Measurements from ENCODE around the gene PARVA. TPM values are rescaled to one million over a fixed set of nuclear protein-coding genes. Genes with fewer than 3 reads are reported as not detected.

PARVA gene
- total RNA-seq, 4 donors from 2014 or later = 167 to 245 (median 240) TPM

DNA sequence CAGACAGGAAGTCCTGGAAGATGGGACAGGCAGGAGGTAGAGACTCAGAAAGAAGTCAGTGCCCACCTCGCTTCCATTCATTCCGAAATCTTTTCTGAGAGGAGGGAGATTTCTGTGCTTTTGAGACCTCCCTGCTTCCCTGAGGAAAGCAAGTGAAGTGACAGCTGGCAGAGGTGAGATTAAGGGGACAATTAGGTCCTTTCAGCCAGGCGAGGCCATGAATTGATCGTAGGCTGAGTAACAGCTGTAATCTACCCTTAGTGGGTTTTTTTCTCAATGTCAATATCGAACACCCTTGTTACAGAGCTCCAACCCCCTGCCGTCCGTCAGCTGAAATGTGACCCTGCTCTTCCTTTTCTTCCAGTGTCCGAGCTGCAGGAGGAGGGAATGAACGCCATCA, 96.0 kb downstream of the PARVA start:
- ATAC-seq = no peak
- no peaks in the 10 kb centered on the region for H3K27me3 ChIP-seq
- H3K9me3 ChIP-seq = no peaks in the 10 kb centered on the region
- no peak overlapping the region for H3K4me3 ChIP-seq
- peak overlapping the region in 3 of 4 donors; percentile 25 to 82 (median 76) for H3K27ac ChIP-seq
- peaks cover 0 to 49% of the 10 kb centered on the region in 2 donors for H3K36me3 ChIP-seq
- 76 to 91% methylated on average over 9 of the region's 9 CpGs for WGBS, 2 donors (ENCODE audit: low coverage in 1 of 2)
- TF ChIP-seq EP300 (IDR thresholded peaks at IDR 0.05) (no peak), POLR2AphosphoS5 (IDR thresholded peaks at IDR 0.05) (no peak), POLR2A (IDR thresholded peaks at IDR 0.05) (no peak), CTCF (IDR thresholded peaks at IDR 0.05) (no peak)
- H3K4me1 ChIP-seq = peaks cover 16 to 63% (median 20%) of the 10 kb centered on the region in 3 donors

DNA sequence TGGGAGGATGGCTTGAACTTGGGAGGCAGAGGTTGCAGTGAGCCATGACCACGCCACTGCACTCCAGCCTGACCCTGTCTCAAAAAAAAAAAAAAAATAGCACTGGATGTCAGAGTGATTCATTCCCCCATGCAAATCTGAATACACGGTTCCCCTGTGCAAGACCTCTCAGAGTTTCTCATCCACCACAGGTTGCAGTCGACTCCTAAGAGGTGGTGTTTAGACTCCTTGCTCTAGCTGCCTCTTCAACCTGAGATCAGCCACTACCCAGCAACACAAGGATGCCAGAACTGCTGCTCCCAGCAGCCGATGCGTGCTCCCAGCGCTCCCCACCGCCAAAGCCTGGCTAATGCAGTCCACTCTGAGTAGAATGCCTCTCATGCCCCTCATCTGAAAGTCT, 97.5 kb downstream of the PARVA start:
- H3K36me3 ChIP-seq = peaks cover 0 to 64% of the 10 kb centered on the region in 2 donors
- no peaks in the 10 kb centered on the region for H3K9me3 ChIP-seq
- no peak overlapping the region for H3K4me3 ChIP-seq
- no peak for ATAC-seq
- H3K27me3 ChIP-seq = no peaks in the 10 kb centered on the region
- WGBS, 2 donors (ENCODE audit: low coverage in 1 of 2) = 90 to 96% methylated on average over 2 to 5 of the region's 7 CpGs
- peaks cover 10 to 55% (median 10%) of the 10 kb centered on the region in 3 donors for H3K4me1 ChIP-seq
- H3K27ac ChIP-seq = peak overlapping the region in 1 of 4 donors; percentile 26
- TF ChIP-seq POLR2AphosphoS5 (IDR thresholded peaks at IDR 0.05) (no peak), POLR2A (IDR thresholded peaks at IDR 0.05) (no peak), EP300 (IDR thresholded peaks at IDR 0.05) (no peak), CTCF (IDR thresholded peaks at IDR 0.05) (no peak)

GRCh38 chr11:12478743-12479142, 101.4 kb downstream of the PARVA start:
- H3K36me3 ChIP-seq = peaks cover 0 to 96% of the 10 kb centered on the region in 2 donors
- no peak for ATAC-seq
- H3K9me3 ChIP-seq = no peaks in the 10 kb centered on the region

DNA sequence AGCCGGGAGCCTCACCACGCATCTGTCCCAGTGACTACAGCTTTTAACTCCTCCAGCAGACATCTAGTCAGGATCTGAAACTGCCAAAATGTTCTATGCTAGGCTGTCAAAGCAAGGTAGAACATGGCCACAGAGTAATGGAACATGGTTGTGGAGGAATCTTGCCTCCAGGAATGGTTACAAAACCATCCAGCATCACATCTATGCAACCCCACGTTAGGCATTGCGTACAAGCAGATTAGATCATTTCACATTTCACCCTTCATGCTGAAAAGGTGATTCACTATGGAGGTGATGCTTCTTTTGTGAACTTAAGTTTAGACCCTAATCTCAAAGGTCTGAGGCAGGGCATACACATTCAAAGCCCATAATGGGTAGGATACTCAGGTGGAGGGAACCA, 103.0 kb downstream of the PARVA start:
- Histone ChIP-seq H3K27me3 (no peaks in the 10 kb centered on the region), H3K9me3 (no peaks in the 10 kb centered on the region), H3K36me3 (peaks cover 0 to 84% of the 10 kb centered on the region in 2 donors), H3K27ac (peak overlapping the region in 2 of 4 donors; percentile 14 to 50), H3K4me1 (peaks cover 0 to 53% (median 0%) of the 10 kb centered on the region in 3 donors), H3K4me3 (no peak overlapping the region)
- no peak for ATAC-seq
- WGBS, 2 donors (ENCODE audit: low coverage in 1 of 2) = 75 to 91% methylated on average over 2 to 4 of the region's 4 CpGs
- TF ChIP-seq POLR2AphosphoS5 (IDR thresholded peaks at IDR 0.05) = peak; percentile 15
- TF ChIP-seq CTCF (IDR thresholded peaks at IDR 0.05) = no peak

More at GRCh38 chr11:12478743-12479142, 101.4 kb downstream of the PARVA start:
- TF ChIP-seq POLR2AphosphoS5 (IDR thresholded peaks at IDR 0.05) (no peak), CTCF (IDR thresholded peaks at IDR 0.05) (no peak), EP300 (IDR thresholded peaks at IDR 0.05) (no peak), POLR2A (IDR thresholded peaks at IDR 0.05) (no peak)
- Histone ChIP-seq H3K4me3 (no peak overlapping the region), H3K27me3 (no peaks in the 10 kb centered on the region), H3K27ac (peak overlapping the region in 3 of 4 donors; percentile 31 to 57 (median 50)), H3K4me1 (peaks cover 0 to 43% (median 0%) of the 10 kb centered on the region in 3 donors)
- WGBS, 2 donors (ENCODE audit: low coverage in 1 of 2) = 21 to 25% methylated on average over 4 of the region's 4 CpGs

- no peaks in the 10 kb centered on the region for H3K9me3 ChIP-seq
- TF ChIP-seq EP300 (IDR thresholded peaks at IDR 0.05) = no peak
- TF ChIP-seq POLR2A (IDR thresholded peaks at IDR 0.05) = no peak
- TF ChIP-seq POLR2AphosphoS5 (IDR thresholded peaks at IDR 0.05) = no peak
- no peak for TF ChIP-seq CTCF (IDR thresholded peaks at IDR 0.05)
- WGBS, 2 donors (ENCODE audit: low coverage in 1 of 2) = 25 to 49% methylated on average over 2 of the region's 2 CpGs
- H3K27ac ChIP-seq = peak overlapping the region in 3 of 4 donors; percentile 36 to 64 (median 40)
- peaks cover 0 to 80% of the 10 kb centered on the region in 2 donors for H3K36me3 ChIP-seq
- no peaks in the 10 kb centered on the region for H3K27me3 ChIP-seq
- no peak for ATAC-seq
- H3K4me1 ChIP-seq = peaks cover 0 to 52% (median 0%) of the 10 kb centered on the region in 3 donors
- H3K4me3 ChIP-seq = no peak overlapping the region
Observed at GRCh38 chr11:12482839-12483238, 105.5 kb downstream of the PARVA start.

Data from gastroesophageal sphincter (tissue), 4 donors.